Astrocyte (in vitro differentiated cells and primary cell): ENCODE results near the gene IQCM. TPM values are rescaled to one million over a fixed set of nuclear protein-coding genes. Genes with fewer than 3 reads are reported as not detected.

Source experiments
- DNase-seq: peaks from one replicate; pipeline ENCODE4 v3.0.0-alpha.2; 2010; ENCODE audit warnings: low read depth
- FAIRE-seq: peaks from 2 replicates; lab custom pipeline; 2011; peaks lifted over from hg19 to GRCh38; lab: Jason Lieb, UNC
- H2AFZ ChIP-seq: 2 replicates; pipeline ENCODE4 v1.6.0; 2012; ENCODE audit warnings: low read depth, low read length, inconsistent platforms
- H3K27ac ChIP-seq: 2 replicates; pipeline ENCODE4 v1.5.1; 2011; ENCODE audit warnings: low read depth, low read length, inconsistent platforms
- H3K27me3 ChIP-seq: 2 replicates; pipeline ENCODE4 v1.6.0; 2011; ENCODE audit warnings: low read length, inconsistent platforms; ENCODE audit not compliant: insufficient read depth
- H3K36me3 ChIP-seq: 2 replicates; pipeline ENCODE4 v1.5.1; 2011; ENCODE audit warnings: low read length, inconsistent platforms; ENCODE audit not compliant: insufficient read depth
- H3K4me1 ChIP-seq: 2 replicates; pipeline ENCODE4 v1.5.1; 2011; ENCODE audit warnings: low read length, inconsistent platforms; ENCODE audit not compliant: insufficient read depth
- H3K4me2 ChIP-seq: 2 replicates; pipeline ENCODE4 v1.6.0; 2012; ENCODE audit warnings: low read length, inconsistent platforms
- H3K4me3 ChIP-seq: 2 replicates; pipeline ENCODE4 v1.5.1; 2011; ENCODE audit warnings: low read depth, mild to moderate bottlenecking, low read length, inconsistent platforms; ENCODE audit not compliant: insufficient read depth
- H3K79me2 ChIP-seq: 2 replicates; pipeline ENCODE4 v1.6.0; 2012; ENCODE audit warnings: mild to moderate bottlenecking, low read length, inconsistent platforms; ENCODE audit not compliant: insufficient read depth
- H3K9ac ChIP-seq: 2 replicates; pipeline ENCODE4 v1.6.0; 2012; ENCODE audit warnings: mild to moderate bottlenecking, low read length, inconsistent platforms
- H3K9me3 ChIP-seq: 2 replicates; pipeline ENCODE4 v1.5.1; 2012; ENCODE audit warnings: low read depth, mild to moderate bottlenecking, low read length, inconsistent platforms; ENCODE audit not compliant: insufficient read depth
- H4K20me1 ChIP-seq: 2 replicates; pipeline ENCODE4 v1.6.0; 2012; ENCODE audit warnings: low read length, inconsistent platforms; ENCODE audit not compliant: insufficient read depth
- H3K27ac Mint-ChIP-seq: one replicate; pipeline ENCODE4 v1.8.0; 2021; ENCODE audit warnings: mild to moderate bottlenecking, mixed read lengths; ENCODE audit not compliant: unreplicated experiment
- H3K27me3 Mint-ChIP-seq: one replicate; pipeline ENCODE4 v1.8.0; 2021; ENCODE audit warnings: low read depth, mixed read lengths; ENCODE audit not compliant: unreplicated experiment
- H3K36me3 Mint-ChIP-seq: one replicate; pipeline ENCODE4 v1.8.0; 2021; ENCODE audit warnings: low read depth, mixed read lengths; ENCODE audit not compliant: unreplicated experiment
- H3K4me1 Mint-ChIP-seq: one replicate; pipeline ENCODE4 v1.8.0; 2021; ENCODE audit warnings: low read depth, mixed read lengths; ENCODE audit not compliant: unreplicated experiment
- H3K4me3 Mint-ChIP-seq: one replicate; pipeline ENCODE4 v1.8.0; 2021; ENCODE audit warnings: mild to moderate bottlenecking, moderate library complexity, mixed read lengths; ENCODE audit not compliant: unreplicated experiment
- H3K9me3 Mint-ChIP-seq: one replicate; pipeline ENCODE4 v1.8.0; 2021; ENCODE audit warnings: mild to moderate bottlenecking, mixed read lengths; ENCODE audit not compliant: unreplicated experiment
- EZH2 ChIP-seq: IDR thresholded peaks from 2 replicates; pipeline ENCODE4 v1.6.1; 2012; ENCODE audit warnings: mild to moderate bottlenecking, low read length, inconsistent platforms; ENCODE audit not compliant: insufficient read depth
- total RNA-seq: library from RNA; stranded (reverse); gene quantifications from 2 replicates; pipeline ENCODE4 v1.2.1, GENCODE V29; 2021
- TF ChIP-seq, protein P1 (sequence below): IDR thresholded peaks from 2 replicates; pipeline ENCODE4 v1.5.1; 2011; ENCODE audit warnings: low read depth, mild to moderate bottlenecking, inconsistent platforms, low read length, moderate library complexity; ENCODE audit not compliant: insufficient read depth

IQCM gene
- total RNA-seq, 1 donor from 2014 or later, result 0.11 TPM

DNA sequence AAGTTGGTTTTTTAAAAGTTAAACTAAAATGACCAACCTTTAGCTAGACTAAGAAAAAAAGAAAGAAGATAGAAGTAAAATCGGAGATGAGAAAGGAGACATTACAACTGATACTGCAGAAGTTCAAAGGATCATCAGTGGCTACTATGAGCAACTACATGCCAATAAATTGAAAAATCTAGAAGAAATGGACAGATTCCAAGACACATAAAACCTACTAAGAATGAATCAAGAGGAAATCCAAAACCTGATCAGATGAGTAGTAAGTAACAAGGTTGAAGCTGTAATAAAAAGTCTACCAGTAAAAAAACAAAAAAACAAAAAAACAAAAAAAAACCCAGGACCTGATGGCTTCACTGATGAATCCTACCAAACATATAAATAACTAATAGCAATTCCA is 16.1 kb downstream of the IQCM start:
- Histone ChIP-seq H4K20me1 (no peaks in the 10 kb centered on the region), H3K9ac (no peak overlapping the region), H3K79me2 (no peaks in the 10 kb centered on the region), H3K9me3 (no peaks in the 10 kb centered on the region), H3K4me1 (no peaks in the 10 kb centered on the region), H3K27ac (no peak overlapping the region), H2AFZ (no peak overlapping the region), H3K4me2 (no peak overlapping the region), H3K36me3 (no peaks in the 10 kb centered on the region), H3K4me3 (no peak overlapping the region), H3K27me3 (no peaks in the 10 kb centered on the region)
- no peak for TF ChIP-seq EZH2
- TF ChIP-seq, protein P1, sequence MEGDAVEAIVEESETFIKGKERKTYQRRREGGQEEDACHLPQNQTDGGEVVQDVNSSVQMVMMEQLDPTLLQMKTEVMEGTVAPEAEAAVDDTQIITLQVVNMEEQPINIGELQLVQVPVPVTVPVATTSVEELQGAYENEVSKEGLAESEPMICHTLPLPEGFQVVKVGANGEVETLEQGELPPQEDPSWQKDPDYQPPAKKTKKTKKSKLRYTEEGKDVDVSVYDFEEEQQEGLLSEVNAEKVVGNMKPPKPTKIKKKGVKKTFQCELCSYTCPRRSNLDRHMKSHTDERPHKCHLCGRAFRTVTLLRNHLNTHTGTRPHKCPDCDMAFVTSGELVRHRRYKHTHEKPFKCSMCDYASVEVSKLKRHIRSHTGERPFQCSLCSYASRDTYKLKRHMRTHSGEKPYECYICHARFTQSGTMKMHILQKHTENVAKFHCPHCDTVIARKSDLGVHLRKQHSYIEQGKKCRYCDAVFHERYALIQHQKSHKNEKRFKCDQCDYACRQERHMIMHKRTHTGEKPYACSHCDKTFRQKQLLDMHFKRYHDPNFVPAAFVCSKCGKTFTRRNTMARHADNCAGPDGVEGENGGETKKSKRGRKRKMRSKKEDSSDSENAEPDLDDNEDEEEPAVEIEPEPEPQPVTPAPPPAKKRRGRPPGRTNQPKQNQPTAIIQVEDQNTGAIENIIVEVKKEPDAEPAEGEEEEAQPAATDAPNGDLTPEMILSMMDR, result no peak
- Mint-ChIP-seq H3K9me3 (peaks cover 7% of the 10 kb centered on the region), H3K4me1 (peaks cover 14% of the 10 kb centered on the region), H3K27me3 (no peaks in the 10 kb centered on the region), H3K36me3 (peaks cover 2% of the 10 kb centered on the region), H3K4me3 (no peak overlapping the region), H3K27ac (no peak overlapping the region)
- DNase-seq (no peak), FAIRE-seq (no peak)

DNA sequence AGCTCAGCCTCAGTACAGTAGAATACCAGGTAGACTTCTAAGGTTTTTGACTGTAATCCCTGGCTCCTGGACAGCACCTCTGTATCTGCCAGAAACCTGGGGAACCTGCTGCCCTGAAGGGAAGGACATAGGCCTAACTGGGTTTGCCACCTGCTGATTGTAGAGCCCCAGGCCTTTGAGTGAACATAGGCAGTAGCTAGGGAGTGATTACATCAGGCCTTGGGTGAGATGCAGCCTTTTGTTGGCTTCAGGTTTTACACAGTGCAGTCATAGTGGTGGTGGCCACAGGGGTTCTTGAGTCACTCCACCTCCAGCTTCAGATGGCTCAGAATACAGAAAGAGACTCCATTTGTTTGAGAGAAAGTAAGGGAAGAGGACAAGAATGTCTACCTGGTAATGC is 19.3 kb downstream of the IQCM start:
- Mint-ChIP-seq H3K9me3 (no peaks in the 10 kb centered on the region), H3K4me1 (peaks cover 30% of the 10 kb centered on the region), H3K36me3 (no peaks in the 10 kb centered on the region), H3K27ac (no peak overlapping the region), H3K27me3 (no peaks in the 10 kb centered on the region), H3K4me3 (no peak overlapping the region)
- no peaks in the 10 kb centered on the region for H3K4me1 ChIP-seq
- TF ChIP-seq, protein P1, result no peak
- no peak for TF ChIP-seq EZH2
- H3K79me2 ChIP-seq, result no peaks in the 10 kb centered on the region
- no peaks in the 10 kb centered on the region for H4K20me1 ChIP-seq
- FAIRE-seq, result no peak
- H3K4me2 ChIP-seq, result no peak overlapping the region
- H2AFZ ChIP-seq, result no peak overlapping the region
- no peak for DNase-seq
- H3K27me3 ChIP-seq, result no peaks in the 10 kb centered on the region
- H3K9me3 ChIP-seq, result no peaks in the 10 kb centered on the region
- no peaks in the 10 kb centered on the region for H3K36me3 ChIP-seq
- no peak overlapping the region for H3K4me3 ChIP-seq
- no peak overlapping the region for H3K27ac ChIP-seq
- no peak overlapping the region for H3K9ac ChIP-seq

DNA sequence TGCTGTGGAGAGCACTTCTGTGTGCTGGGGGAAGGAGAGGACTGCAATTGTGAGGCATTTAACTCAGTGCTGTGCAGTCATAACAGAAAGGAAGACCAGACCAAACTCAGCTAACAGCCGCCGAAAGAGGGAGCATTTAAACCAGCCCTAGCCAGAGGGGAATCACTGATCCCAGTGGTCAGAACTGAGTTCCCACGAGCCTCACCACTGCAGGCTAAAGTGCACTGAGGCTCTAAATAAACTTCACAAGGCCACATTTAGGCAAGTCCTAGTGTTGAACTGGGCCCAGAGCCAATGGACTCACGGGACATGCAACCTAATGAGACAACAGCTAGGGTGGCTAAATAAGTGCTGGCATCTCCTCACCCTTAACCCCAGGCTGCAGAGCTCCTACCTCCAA is 20.4 kb downstream of the IQCM start:
- no peaks in the 10 kb centered on the region for H3K27me3 ChIP-seq
- Mint-ChIP-seq H3K4me3 (no peak overlapping the region), H3K27ac (no peak overlapping the region), H3K4me1 (peaks cover 30% of the 10 kb centered on the region), H3K36me3 (no peaks in the 10 kb centered on the region), H3K9me3 (no peaks in the 10 kb centered on the region), H3K27me3 (no peaks in the 10 kb centered on the region)
- TF ChIP-seq EZH2, result no peak
- TF ChIP-seq, protein P1, result no peak
- no peaks in the 10 kb centered on the region for H3K79me2 ChIP-seq
- DNase-seq (no peak), FAIRE-seq (no peak)
- no peaks in the 10 kb centered on the region for H3K9me3 ChIP-seq
- no peaks in the 10 kb centered on the region for H3K4me1 ChIP-seq
- no peak overlapping the region for H2AFZ ChIP-seq
- H3K27ac ChIP-seq, result no peak overlapping the region
- H3K4me3 ChIP-seq, result no peak overlapping the region
- H3K9ac ChIP-seq, result no peak overlapping the region
- H3K4me2 ChIP-seq, result no peak overlapping the region
- H4K20me1 ChIP-seq, result no peaks in the 10 kb centered on the region
- H3K36me3 ChIP-seq, result no peaks in the 10 kb centered on the region
